HG03280 (cell line): ENCODE measurements around the gene RCAN3.

Experiments used
- ATAC-seq: cut with Tn5 transposase; IDR thresholded peaks from one replicate; pipeline ENCODE4 v1.9.1; 2021; ENCODE audit warnings: mild to moderate bottlenecking, moderate library complexity; ENCODE audit not compliant: unreplicated experiment

Gene RCAN3

DNA sequence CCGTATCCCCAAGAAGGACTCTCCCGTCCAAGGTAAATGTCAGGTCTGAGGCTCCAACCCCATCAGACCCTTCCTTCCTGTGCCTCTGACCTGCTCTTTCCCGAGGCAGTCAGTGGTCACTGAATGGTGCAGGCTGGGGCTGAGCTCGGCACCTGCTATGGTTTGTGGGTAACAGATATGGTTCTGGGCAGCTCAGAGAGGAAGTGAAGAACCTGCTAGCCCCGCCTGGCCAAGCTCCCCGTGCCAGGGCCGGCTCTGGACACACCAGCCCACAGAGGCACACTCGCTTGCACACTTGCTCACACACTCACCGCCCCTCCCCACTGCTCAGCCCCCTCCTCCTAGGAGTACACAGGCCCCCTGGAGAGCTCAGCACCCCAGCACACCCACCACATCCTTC is 69.7 kb downstream of the RCAN3 start:
- ATAC-seq = no peak

DNA sequence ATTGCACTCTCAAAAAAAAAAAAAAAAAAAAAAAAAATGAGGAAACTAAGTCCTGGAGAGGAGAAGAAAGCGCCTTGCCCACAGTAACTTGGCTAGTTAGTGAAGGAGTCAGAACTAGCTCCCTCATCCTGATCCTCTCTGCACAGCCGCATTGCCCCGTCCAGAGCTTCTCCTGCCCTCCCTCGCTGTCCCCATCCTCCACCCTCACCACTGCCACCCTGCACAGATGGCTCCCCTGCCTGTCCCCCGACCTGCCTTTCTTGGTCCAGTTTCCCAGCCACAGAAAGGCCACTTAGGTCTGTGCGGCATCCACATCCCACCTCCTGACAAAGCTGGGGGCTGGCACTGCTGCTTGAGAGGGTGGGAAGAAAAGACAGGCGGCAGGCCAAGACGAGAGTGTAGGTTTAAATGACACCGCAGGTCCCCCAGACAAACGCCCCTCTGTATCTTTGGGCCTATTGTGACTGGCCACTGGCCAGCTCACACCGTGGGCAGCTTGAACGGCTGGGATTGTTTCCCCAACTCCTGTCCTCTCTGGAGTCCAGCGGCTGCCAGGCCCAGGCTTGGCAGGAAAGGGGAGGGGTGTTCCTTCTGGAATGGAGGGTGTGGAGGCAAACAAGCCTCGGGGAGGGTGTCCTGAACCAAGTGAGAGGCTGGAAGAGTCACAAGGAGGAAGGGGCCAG is 73.4 kb downstream of the RCAN3 start:
- ATAC-seq = no peak

DNA sequence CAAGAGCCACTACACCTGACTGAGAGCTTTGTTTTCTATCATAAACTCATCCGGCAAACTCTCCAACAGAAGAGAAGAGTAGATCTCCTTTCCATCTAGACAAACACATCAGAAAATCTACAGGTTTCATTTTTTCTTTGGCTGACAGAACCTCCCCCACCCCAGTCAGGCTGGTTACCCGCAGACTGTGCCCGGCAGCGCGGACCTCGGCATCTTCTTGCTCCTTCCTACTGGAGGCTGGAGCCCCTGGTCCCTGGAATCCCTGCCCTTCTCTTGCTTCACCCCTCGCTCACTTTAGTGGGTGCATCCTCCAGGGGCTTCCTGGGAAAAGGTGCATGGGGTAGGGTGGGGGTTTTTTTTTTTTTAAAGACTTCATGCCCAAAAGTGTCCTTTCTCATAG is 76.2 kb downstream of the RCAN3 start:
- ATAC-seq = no peak

DNA sequence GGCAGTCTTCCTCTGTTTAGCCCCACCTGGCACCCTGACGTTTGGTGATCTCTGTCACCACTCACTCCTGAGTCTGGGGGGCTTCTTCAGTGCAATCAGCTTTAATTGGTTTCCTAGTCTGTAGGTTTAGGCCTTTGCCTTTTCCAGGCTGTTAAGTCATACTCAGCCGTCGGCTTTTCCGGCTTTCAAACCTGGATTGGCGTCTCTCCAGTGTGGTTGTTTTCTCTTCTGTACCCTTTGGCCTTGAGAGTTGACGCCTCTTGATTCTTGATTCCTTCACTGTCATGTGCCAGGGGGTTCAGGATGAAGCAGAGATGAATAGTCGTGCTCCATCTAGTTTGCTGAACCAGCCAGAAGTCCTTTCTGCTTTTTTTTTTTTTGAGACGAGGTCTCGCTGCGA is 78.1 kb downstream of the RCAN3 start:
- ATAC-seq = no peak

DNA sequence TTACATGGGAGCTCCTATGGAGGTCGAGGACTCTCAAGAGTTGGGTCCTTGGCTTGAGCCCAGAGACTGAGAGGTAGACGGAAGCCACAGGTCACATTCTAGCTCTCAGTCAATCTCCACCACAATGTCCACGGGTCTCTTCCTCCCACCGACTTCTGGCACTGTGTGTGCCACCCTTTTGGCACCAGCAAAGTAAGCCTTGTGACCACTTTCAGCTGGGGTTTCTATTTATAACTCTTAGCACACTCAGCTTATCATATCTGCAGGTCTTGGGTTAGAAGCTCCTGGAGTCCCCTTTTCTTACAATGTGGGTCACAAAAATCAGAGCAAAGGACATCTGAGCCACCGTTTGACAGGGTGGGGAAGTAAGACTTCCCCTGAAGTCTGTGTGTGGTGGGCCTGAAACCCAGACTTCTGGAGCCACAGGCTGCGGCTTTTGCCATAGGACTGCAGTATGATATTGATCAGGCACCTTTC is 81.6 kb downstream of the RCAN3 start:
- no peak for ATAC-seq

DNA sequence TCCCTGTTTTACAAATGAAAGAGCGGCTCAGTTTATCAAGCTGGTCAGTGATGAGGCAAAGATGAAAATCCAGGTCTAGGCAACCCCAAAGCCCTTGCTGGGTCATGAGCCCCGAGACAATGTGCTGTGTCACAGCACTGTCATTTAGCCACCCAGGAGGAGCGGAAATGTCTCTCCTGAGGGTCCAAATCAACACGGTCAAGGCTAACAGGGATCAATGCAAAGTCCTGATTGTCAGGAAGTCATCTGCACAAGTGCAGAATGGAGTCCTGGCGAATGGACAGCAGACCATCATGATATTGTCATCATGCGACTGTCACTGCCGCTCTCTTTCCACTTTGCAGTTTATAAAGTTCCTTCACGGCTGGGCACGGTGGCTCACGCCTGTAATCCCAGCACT is 83.5 kb downstream of the RCAN3 start:
- no peak for ATAC-seq

DNA sequence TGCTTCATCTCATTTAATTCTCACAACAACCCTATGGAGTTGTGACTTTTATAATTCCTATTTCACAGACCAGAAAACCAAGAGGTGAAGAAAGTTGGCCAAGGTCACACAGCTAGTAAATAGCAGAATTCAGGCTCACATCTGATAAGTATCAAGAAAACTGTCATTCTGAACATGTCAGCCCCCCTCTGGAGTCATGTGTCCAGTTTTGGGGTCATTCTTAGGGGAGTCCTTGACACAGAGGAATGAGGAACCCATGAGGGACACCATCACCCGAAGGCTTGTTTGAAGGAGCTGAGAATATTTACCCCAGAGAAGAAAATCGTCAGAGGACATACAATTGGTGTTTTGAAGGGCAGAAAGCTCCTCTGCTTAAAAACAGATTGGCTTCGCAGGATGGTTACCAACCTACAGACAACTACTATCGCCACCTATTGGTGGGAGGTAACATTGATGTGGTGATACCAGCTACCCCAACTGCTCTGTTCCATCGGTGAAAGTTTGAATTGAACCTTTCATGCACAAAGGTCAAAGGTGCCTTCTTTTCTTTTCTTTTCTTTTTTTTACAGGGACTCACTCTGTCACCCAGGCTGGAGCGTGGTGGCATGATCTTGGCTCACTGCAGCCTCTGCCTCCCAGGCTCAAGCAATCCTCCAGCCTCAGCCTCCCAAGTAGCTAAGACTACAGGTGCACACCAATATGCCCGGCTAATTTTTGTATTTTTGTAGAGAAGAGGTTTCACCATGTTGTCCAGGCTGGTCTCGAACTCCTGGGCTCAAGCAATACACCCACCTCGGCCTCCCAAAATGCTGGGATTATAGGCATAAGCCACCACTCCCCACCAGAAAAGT is 84.6 kb downstream of the RCAN3 start:
- no peak for ATAC-seq

DNA sequence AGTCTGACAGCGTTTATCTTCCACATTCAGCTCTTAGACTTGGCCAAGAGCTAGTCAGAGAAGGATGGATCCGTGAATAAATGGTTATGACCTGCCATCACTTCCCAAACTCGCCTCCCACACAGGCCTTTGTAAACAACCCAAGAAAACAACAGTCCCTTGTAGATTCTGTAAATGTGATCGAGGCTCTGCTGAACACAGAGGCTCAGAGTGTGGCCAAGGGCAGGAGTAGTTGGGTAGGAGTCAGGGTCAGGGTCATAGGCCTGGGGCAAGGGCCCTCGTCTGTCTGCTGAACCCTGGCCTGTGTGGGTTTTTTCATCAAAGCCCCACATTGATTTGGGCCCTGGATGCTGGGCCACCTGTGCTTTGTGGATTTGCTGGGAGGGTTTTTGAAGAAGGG is 85.9 kb downstream of the RCAN3 start:
- no peak for ATAC-seq

DNA sequence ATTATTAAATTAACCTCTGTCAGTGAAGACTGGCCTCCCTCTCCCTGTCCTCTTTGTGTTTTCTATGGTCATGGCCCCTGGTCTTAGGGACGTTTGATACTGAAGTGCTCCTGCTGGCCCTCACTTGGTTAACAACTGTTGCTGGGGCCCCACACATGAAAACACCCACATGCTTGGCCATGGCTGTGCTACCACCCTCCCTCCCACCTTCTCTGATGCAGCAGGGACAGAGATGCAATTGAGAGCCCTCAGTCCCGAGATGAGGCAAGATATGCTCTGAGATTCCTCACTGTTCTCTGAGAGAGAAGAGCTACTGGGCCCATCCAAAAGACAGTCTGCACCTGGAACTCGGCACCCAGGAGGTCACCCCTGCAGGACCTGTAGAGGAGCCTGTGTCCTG is 86.6 kb downstream of the RCAN3 start:
- no peak for ATAC-seq
